SK-N-SH treated with all-trans-retinoic acid at 6 μM for 48 hours (cell line): ENCODE data around the gene UNKL.
"Not testable (repeated sequence)": the region's sequence is repeated elsewhere in the genome, so short reads cannot be mapped to it uniquely, and the experiment has no call there.

Experiments
- ARNTL ChIP-seq: fragments of 450-650 bp; formaldehyde crosslinking; IDR thresholded peaks from 2 replicates; pipeline ENCODE4 v1.5.0; 2020; ENCODE audit warnings: low read depth, mild to moderate bottlenecking, moderate library complexity, borderline replicate concordance
- CREB5 ChIP-seq: fragments of 250-450 bp; sonication (Bioruptor Pico); IDR thresholded peaks from 2 replicates; pipeline ENCODE4 v1.5.1; 2020; ENCODE audit warnings: low read depth, mild to moderate bottlenecking, moderate library complexity
- ESRRG ChIP-seq: fragments of 250-450 bp; sonication (Bioruptor Pico); IDR thresholded peaks from 2 replicates; pipeline ENCODE4 v1.6.1; 2021; ENCODE audit warnings: mild to moderate bottlenecking
- GLIS3 ChIP-seq: fragments of 250-450 bp; sonication (Bioruptor Pico); IDR thresholded peaks from 2 replicates; pipeline ENCODE4 v1.5.0; 2020; ENCODE audit warnings: mild to moderate bottlenecking, moderate library complexity
- ISL1 ChIP-seq: fragments of 250-450 bp; sonication (Bioruptor Pico); IDR thresholded peaks from 2 replicates; pipeline ENCODE4 v2.1.2; 2022; ENCODE audit warnings: mild to moderate bottlenecking, moderate library complexity
- OSR1 ChIP-seq: fragments of 250-450 bp; sonication (Bioruptor Pico); IDR thresholded peaks from 2 replicates; pipeline ENCODE4 v1.8.0; 2022; ENCODE audit warnings: moderate library complexity, mild to moderate bottlenecking, inconsistent platforms
- RARB ChIP-seq: fragments of 250-450 bp; sonication (Bioruptor Pico); IDR thresholded peaks from 2 replicates; pipeline ENCODE4 v1.8.0; 2021; ENCODE audit warnings: mild to moderate bottlenecking, moderate library complexity
- SNAI2 ChIP-seq: fragments of 250-450 bp; sonication (Bioruptor Pico); IDR thresholded peaks from 2 replicates; pipeline ENCODE4 v1.5.0; 2020; ENCODE audit warnings: mild to moderate bottlenecking, moderate library complexity
- TCF4 ChIP-seq: fragments of 250-450 bp; sonication (Bioruptor Pico); IDR thresholded peaks from 2 replicates; pipeline ENCODE4 v1.8.0; 2021; ENCODE audit warnings: mild to moderate bottlenecking, moderate library complexity, borderline replicate concordance
- ZC3H10 ChIP-seq: fragments of 250-450 bp; sonication (Bioruptor Pico); IDR thresholded peaks from 2 replicates; pipeline ENCODE4 v1.5.1; 2021; ENCODE audit warnings: mild to moderate bottlenecking, moderate library complexity
- ZFP3 ChIP-seq: fragments of 250-450 bp; sonication (Bioruptor Pico); IDR thresholded peaks from 2 replicates; pipeline ENCODE4 v1.5.0; 2020; ENCODE audit warnings: mild to moderate bottlenecking, moderate library complexity
- ZFP30 ChIP-seq: fragments of 450-650 bp; formaldehyde crosslinking; IDR thresholded peaks from 2 replicates; pipeline ENCODE4 v1.5.0; 2022; ENCODE audit warnings: mild to moderate bottlenecking, moderate library complexity
- ZNF565 ChIP-seq: fragments of 450-650 bp; formaldehyde crosslinking; conservative IDR thresholded peaks from 2 replicates; pipeline ENCODE4 v1.5.0; 2020; ENCODE audit warnings: low read depth, mild to moderate bottlenecking, moderate library complexity
- TF ChIP-seq, protein P1 (sequence below): fragments of 250-450 bp; sonication (Bioruptor Pico); IDR thresholded peaks from 2 replicates; pipeline ENCODE4 v1.8.0; 2020; ENCODE audit warnings: mild to moderate bottlenecking, moderate library complexity, borderline replicate concordance

- not testable (repeated sequence) for TF ChIP-seq ARNTL (CRISPR knock-in tag); CREB5 (CRISPR knock-in tag); TCF4 (CRISPR knock-in tag); RARB; GLIS3 (CRISPR knock-in tag); OSR1 (CRISPR knock-in tag); ZFP30 (CRISPR knock-in tag); ESRRG (CRISPR knock-in tag); ISL1 (CRISPR knock-in tag); ZNF565; ZC3H10 (CRISPR knock-in tag); ZFP3 (CRISPR knock-in tag); SNAI2 (CRISPR knock-in tag)
- TF ChIP-seq, protein P1, sequence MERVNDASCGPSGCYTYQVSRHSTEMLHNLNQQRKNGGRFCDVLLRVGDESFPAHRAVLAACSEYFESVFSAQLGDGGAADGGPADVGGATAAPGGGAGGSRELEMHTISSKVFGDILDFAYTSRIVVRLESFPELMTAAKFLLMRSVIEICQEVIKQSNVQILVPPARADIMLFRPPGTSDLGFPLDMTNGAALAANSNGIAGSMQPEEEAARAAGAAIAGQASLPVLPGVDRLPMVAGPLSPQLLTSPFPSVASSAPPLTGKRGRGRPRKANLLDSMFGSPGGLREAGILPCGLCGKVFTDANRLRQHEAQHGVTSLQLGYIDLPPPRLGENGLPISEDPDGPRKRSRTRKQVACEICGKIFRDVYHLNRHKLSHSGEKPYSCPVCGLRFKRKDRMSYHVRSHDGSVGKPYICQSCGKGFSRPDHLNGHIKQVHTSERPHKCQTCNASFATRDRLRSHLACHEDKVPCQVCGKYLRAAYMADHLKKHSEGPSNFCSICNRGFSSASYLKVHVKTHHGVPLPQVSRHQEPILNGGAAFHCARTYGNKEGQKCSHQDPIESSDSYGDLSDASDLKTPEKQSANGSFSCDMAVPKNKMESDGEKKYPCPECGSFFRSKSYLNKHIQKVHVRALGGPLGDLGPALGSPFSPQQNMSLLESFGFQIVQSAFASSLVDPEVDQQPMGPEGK (CRISPR knock-in tag): not testable (repeated sequence)
Measured at GRCh38 chr16:1328961-1329360, 85.5 kb downstream of the UNKL start.
